ENCODE measurements around the gene SPACA7. TPM values are rescaled to one million over a fixed set of nuclear protein-coding genes. Genes with fewer than 3 reads are reported as not detected.

SPACA7 gene
- total and polyA plus RNA-seq, 2 of the 13 experiments (the other 11 are each of a cell fraction or from before 2014, with no cell fraction given) = not detected

DNA sequence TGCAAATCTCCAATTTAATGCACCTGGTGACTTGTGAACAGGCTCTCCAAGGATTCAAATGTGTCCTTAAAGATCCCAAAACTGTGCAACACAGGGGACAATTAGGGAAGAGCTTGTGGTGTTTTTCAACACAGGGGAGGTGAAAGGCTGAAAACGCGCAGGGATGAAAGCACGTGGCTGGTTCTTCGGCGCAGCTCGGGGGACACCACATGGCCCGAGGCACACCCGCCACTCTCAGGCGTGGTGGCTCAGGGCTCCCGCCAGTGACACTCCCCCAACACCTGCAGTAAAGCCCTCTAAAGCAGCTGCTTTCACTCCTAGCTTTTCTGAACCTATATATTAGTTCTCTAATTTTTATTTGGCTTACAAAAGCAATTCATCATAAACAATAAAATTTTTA, 91.9 kb downstream of the SPACA7 start:
- CTCF ChIA-PET (ENCODE audit: low intra/inter-chr PET ratio, low total read pairs) = no interaction called here
- no TSS peak for BruUV-seq (replicated peaks)
- no peak overlapping the region for H3K9ac ChIP-seq (ENCODE audit: insufficient read depth, low read depth, low read length)
- H3K36me3 ChIP-seq (replicated peaks in 1 of 2; ENCODE audit: control insufficient read depth in 1 of 2, insufficient read depth in 2 of 2, low read length in 2 of 2) = no peaks in the 10 kb centered on the region
- H3K27me3 ChIP-seq (ENCODE audit: control insufficient read depth in 1 of 2, insufficient read depth in 2 of 2, low read length in 2 of 2) = peaks cover 0 to 13% of the 10 kb centered on the region in 2 experiments; a peak in 2 of 5 replicates
- DNase-seq (ENCODE audit: low spot score) (no peak), FAIRE-seq (no peak), ATAC-seq (no peak)
- no peak overlapping the region for H3K4me3 ChIP-seq (replicated peaks in 1 of 3; ENCODE audit: insufficient read depth in 1 of 3, low read depth in 2 of 3, low read length in 3 of 3)
- no peaks in the 10 kb centered on the region for H4K20me1 ChIP-seq (ENCODE audit: insufficient read depth, low read length)
- no peaks in the 10 kb centered on the region for H3K4me1 ChIP-seq (ENCODE audit: insufficient read depth, low read length)
- no peak overlapping the region for H3K4me2 ChIP-seq (ENCODE audit: low read depth, low read length)
- TF ChIP-seq IKZF4 (CRISPR knock-in tag; IDR thresholded peaks at IDR 0.05; ENCODE audit: borderline replicate concordance, low read depth, not compliant biosample characterization) (no peak), ZNF260 (CRISPR knock-in tag; IDR thresholded peaks at IDR 0.05; ENCODE audit: borderline replicate concordance, low read depth) (no peak), ZNF343 (CRISPR knock-in tag; IDR thresholded peaks at IDR 0.05) (no peak)
- in situ Hi-C loops (cut with HindIII; ENCODE audit: extremely low pct_ligation_motif_present, low pct_unique_long_range_greater_than_20kb) = no loop called here
- no peak overlapping the region for H2AFZ ChIP-seq (ENCODE audit: low read length)
- intact Hi-C loops (cut with micrococcal nuclease; ENCODE audit: unreplicated experiment) = no loop called here
- no peaks in the 10 kb centered on the region for H3K79me2 ChIP-seq (ENCODE audit: insufficient read depth, low read length)
- POLR2A ChIA-PET = no interaction called here
- no peaks in the 10 kb centered on the region for H3K9me3 ChIP-seq (ENCODE audit: low read length)
- no peak overlapping the region for H3K27ac ChIP-seq (ENCODE audit: extremely low read length, insufficient read depth, low read length)
- WGBS (ENCODE audit: low lambda C conversion rate) = 37% methylated on average over 10 of the region's 10 CpGs

DNA sequence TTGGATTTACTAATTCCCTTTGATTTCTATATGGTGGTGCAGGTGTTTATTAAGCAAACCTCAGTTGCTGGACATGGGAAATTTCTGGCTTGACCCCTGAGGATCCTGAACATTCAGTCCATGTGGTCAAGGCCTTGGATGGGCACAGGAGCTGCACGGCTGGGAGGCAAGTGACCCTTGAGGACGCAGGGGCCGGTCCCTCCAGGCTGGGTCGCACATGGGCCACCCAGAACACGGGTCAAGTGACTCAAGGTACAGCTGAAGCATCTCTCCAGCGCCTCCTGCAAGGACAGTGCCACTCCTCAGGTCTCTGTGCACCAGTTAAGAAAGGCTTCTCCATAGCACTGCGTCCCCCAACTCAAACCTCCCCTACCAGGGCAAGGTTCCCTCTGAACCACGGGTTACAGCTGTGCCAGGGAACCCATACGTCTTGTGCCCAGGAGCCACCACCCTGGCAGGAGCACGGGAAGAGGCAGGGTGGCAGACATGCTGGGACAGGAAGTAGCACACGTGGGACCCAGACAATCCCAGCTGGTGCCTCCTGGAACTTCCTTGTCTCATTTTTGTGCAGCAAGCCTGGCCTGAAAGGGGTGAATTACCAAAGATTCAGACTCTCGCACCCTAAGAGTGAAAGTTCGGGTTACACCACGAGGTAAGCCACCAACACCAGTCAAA, 93.1 kb downstream of the SPACA7 start:
- H3K79me2 ChIP-seq (ENCODE audit: insufficient read depth, low read length) = no peaks in the 10 kb centered on the region
- ATAC-seq = no peak
- 14% methylated on average over 5 of the region's 14 CpGs for WGBS (ENCODE audit: low lambda C conversion rate)
- TF ChIP-seq, protein P1, sequence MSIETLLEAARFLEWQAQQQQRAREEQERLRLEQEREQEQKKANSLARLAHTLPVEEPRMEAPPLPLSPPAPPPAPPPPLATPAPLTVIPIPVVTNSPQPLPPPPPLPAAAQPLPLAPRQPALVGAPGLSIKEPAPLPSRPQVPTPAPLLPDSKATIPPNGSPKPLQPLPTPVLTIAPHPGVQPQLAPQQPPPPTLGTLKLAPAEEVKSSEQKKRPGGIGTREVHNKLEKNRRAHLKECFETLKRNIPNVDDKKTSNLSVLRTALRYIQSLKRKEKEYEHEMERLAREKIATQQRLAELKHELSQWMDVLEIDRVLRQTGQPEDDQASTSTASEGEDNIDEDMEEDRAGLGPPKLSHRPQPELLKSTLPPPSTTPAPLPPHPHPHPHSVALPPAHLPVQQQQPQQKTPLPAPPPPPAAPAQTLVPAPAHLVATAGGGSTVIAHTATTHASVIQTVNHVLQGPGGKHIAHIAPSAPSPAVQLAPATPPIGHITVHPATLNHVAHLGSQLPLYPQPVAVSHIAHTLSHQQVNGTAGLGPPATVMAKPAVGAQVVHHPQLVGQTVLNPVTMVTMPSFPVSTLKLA (IDR thresholded peaks at IDR 0.05) = peak; percentile 10; the same call in 1 of the 2 replicates
- TF ChIP-seq, protein P2, sequence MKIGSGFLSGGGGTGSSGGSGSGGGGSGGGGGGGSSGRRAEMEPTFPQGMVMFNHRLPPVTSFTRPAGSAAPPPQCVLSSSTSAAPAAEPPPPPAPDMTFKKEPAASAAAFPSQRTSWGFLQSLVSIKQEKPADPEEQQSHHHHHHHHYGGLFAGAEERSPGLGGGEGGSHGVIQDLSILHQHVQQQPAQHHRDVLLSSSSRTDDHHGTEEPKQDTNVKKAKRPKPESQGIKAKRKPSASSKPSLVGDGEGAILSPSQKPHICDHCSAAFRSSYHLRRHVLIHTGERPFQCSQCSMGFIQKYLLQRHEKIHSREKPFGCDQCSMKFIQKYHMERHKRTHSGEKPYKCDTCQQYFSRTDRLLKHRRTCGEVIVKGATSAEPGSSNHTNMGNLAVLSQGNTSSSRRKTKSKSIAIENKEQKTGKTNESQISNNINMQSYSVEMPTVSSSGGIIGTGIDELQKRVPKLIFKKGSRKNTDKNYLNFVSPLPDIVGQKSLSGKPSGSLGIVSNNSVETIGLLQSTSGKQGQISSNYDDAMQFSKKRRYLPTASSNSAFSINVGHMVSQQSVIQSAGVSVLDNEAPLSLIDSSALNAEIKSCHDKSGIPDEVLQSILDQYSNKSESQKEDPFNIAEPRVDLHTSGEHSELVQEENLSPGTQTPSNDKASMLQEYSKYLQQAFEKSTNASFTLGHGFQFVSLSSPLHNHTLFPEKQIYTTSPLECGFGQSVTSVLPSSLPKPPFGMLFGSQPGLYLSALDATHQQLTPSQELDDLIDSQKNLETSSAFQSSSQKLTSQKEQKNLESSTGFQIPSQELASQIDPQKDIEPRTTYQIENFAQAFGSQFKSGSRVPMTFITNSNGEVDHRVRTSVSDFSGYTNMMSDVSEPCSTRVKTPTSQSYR (CRISPR knock-in tag; IDR thresholded peaks at IDR 0.05; ENCODE audit: borderline replicate concordance) = no peak
- no peaks in the 10 kb centered on the region for H3K4me1 ChIP-seq (ENCODE audit: insufficient read depth, low read length)
- H3K27ac ChIP-seq (ENCODE audit: extremely low read length, insufficient read depth, low read length) = no peak overlapping the region
- no peaks in the 10 kb centered on the region for H4K20me1 ChIP-seq (ENCODE audit: insufficient read depth, low read length)
- DNase-seq (ENCODE audit: low spot score) = no peak
- CTCF ChIA-PET (ENCODE audit: low intra/inter-chr PET ratio, low total read pairs) = no interaction called here
- H3K4me3 ChIP-seq (replicated peaks in 1 of 3; ENCODE audit: insufficient read depth in 1 of 3, low read depth in 2 of 3, low read length in 3 of 3) = no peak overlapping the region
- H3K27me3 ChIP-seq (ENCODE audit: control insufficient read depth in 1 of 2, insufficient read depth in 2 of 2, low read length in 2 of 2) = peaks cover 0 to 13% of the 10 kb centered on the region in 2 experiments; a peak in 2 of 5 replicates
- H2AFZ ChIP-seq (ENCODE audit: low read length) = no peak overlapping the region
- POLR2A ChIA-PET = no interaction called here
- no peaks in the 10 kb centered on the region for H3K9me3 ChIP-seq (ENCODE audit: low read length)
- H3K9ac ChIP-seq (ENCODE audit: insufficient read depth, low read depth, low read length) = no peak overlapping the region
- H3K36me3 ChIP-seq (replicated peaks in 1 of 2; ENCODE audit: control insufficient read depth in 1 of 2, insufficient read depth in 2 of 2, low read length in 2 of 2) = no peaks in the 10 kb centered on the region
- intact Hi-C loops (cut with micrococcal nuclease; ENCODE audit: unreplicated experiment) (no loop called here), in situ Hi-C loops (cut with HindIII; ENCODE audit: extremely low pct_ligation_motif_present, low pct_unique_long_range_greater_than_20kb) (no loop called here)
- H3K4me2 ChIP-seq (ENCODE audit: low read depth, low read length) = no peak overlapping the region
- no peak for FAIRE-seq
- no TSS peak for BruUV-seq (replicated peaks)

All from HepG2 (cell line).